Cardiac muscle cell (in vitro differentiated cells and primary cell): ENCODE data around the gene SHROOM2. TPM values are rescaled to one million over a fixed set of nuclear protein-coding genes. Genes with fewer than 3 reads are reported as not detected.

Experiments used
- DNase-seq, 2 donors: peaks; one replicate each; pipeline versions ENCODE4 v3.0.0 to v3.0.0-alpha.2; 2010 to 2017; ENCODE audit warnings: low read depth in 1 of 2, low spot score in 1 of 2
- H3K27ac ChIP-seq: fragments of 200-600 bp; sonication (generic); 2 replicates; pipeline ENCODE4 v1.5.1; 2016
- H3K27me3 ChIP-seq: fragments of 200-600 bp; sonication (generic); 2 replicates; pipeline ENCODE4 v1.6.0; 2016; ENCODE audit warnings: control low read depth
- H3K36me3 ChIP-seq: fragments of 200-600 bp; sonication (generic); 2 replicates; pipeline ENCODE4 v1.5.1; 2016; ENCODE audit warnings: control low read depth
- H3K4me1 ChIP-seq: fragments of 200-600 bp; sonication (generic); 2 replicates; pipeline ENCODE4 v1.8.1; 2017; ENCODE audit warnings: low read depth, mild to moderate bottlenecking, mixed run types
- H3K4me3 ChIP-seq: fragments of 200-600 bp; sonication (generic); 2 replicates; pipeline ENCODE4 v1.5.1; 2016; ENCODE audit warnings: mild to moderate bottlenecking
- H3K9me3 ChIP-seq: fragments of 200-600 bp; sonication (generic); 2 replicates; pipeline ENCODE4 v1.5.1; 2017; ENCODE audit warnings: low read depth, mild to moderate bottlenecking, control low read depth
- CTCF ChIP-seq: IDR thresholded peaks from 2 replicates; pipeline ENCODE4 v1.5.1; 2012; ENCODE audit warnings: low read depth, mild to moderate bottlenecking, low read length
- polyA plus RNA-seq: library from polyadenylated mRNA; unstranded; fragments of >200 nt; fragmentation: Nextera tagmentation; extraction: Ambion mirVana; gene quantifications from 2 replicates; pipeline ENCODE4 v1.2.1, GENCODE V29; 2016
- total RNA-seq: library from RNA; depleted of rRNA; stranded (reverse); fragments of >200 nt; gene quantifications from 2 replicates; pipeline ENCODE4 v1.2.3, GENCODE V29; 2016

The SHROOM2 gene
- total and polyA plus RNA-seq, 2 experiments from 2014 or later = 14.8 to 32.9 TPM

GRCh38 chrX:9848718-9849479 is 62.7 kb downstream of the SHROOM2 start:
- H3K27ac ChIP-seq = peak overlapping the region; percentile 36
- H3K9me3 ChIP-seq = no peaks in the 10 kb centered on the region
- H3K4me3 ChIP-seq = no peak overlapping the region
- no peaks in the 10 kb centered on the region for H3K27me3 ChIP-seq
- peaks cover 33% of the 10 kb centered on the region for H3K4me1 ChIP-seq
- no peak for DNase-seq
- no peak for TF ChIP-seq CTCF
- H3K36me3 ChIP-seq = no peaks in the 10 kb centered on the region

- Histone ChIP-seq H3K9me3 (no peaks in the 10 kb centered on the region), H3K4me3 (no peak overlapping the region), H3K4me1 (peaks cover 39% of the 10 kb centered on the region), H3K27ac (peak overlapping the region; percentile 92), H3K27me3 (no peaks in the 10 kb centered on the region), H3K36me3 (no peaks in the 10 kb centered on the region)
- no peak for TF ChIP-seq CTCF
- DNase-seq = peak in 1 of 2 donors; percentile 75
Observed at GRCh38 chrX:9851890-9852289, 65.7 kb downstream of the SHROOM2 start.

GRCh38 chrX:9853307-9853706 is 67.1 kb downstream of the SHROOM2 start:
- H3K4me3 ChIP-seq = no peak overlapping the region
- H3K36me3 ChIP-seq = no peaks in the 10 kb centered on the region
- no peaks in the 10 kb centered on the region for H3K27me3 ChIP-seq
- TF ChIP-seq CTCF = no peak
- peak overlapping the region; percentile 92 for H3K27ac ChIP-seq
- peaks cover 35% of the 10 kb centered on the region for H3K4me1 ChIP-seq
- DNase-seq = no peak
- H3K9me3 ChIP-seq = no peaks in the 10 kb centered on the region

- no peak overlapping the region for H3K27ac ChIP-seq
- no peaks in the 10 kb centered on the region for H3K36me3 ChIP-seq
- TF ChIP-seq CTCF = no peak
- no peaks in the 10 kb centered on the region for H3K27me3 ChIP-seq
- H3K4me1 ChIP-seq = peaks cover 35% of the 10 kb centered on the region
- no peaks in the 10 kb centered on the region for H3K9me3 ChIP-seq
- DNase-seq = no peak
- H3K4me3 ChIP-seq = no peak overlapping the region
Observed at GRCh38 chrX:9855561-9856283, 69.5 kb downstream of the SHROOM2 start.

GRCh38 chrX:9856588-9856987 is 70.4 kb downstream of the SHROOM2 start:
- no peak for DNase-seq
- TF ChIP-seq CTCF = no peak
- Histone ChIP-seq H3K27me3 (no peaks in the 10 kb centered on the region), H3K4me3 (no peak overlapping the region), H3K4me1 (peaks cover 35% of the 10 kb centered on the region), H3K27ac (no peak overlapping the region), H3K9me3 (no peaks in the 10 kb centered on the region), H3K36me3 (no peaks in the 10 kb centered on the region)
